Prostate gland (tissue), 2 donors: Measurements from ENCODE around the gene UTP11. TPM values are rescaled to one million over a fixed set of nuclear protein-coding genes. Genes with fewer than 3 reads are reported as not detected.

Experiments used
- DNase-seq: peaks from one replicate; pipeline ENCODE4 v3.0.0-alpha.2; 2019; ENCODE audit warnings: low spot score
- H3K27ac ChIP-seq, 2 donors: fragments of 200-600 bp; sonication (generic); 2 replicates each; pipeline ENCODE4 v1.5.1; 2017 to 2019
- H3K27me3 ChIP-seq: fragments of 200-600 bp; sonication (generic); replicated peaks from 2 replicates; pipeline ENCODE4 v1.5.1; 2019; ENCODE audit not compliant: insufficient read depth
- H3K36me3 ChIP-seq, 2 donors: fragments of 200-600 bp; sonication (generic); 1 replicate in 1 of 2; 2 replicates in 1 of 2; pipeline versions ENCODE4 v1.5.1 to v1.8.1; 2017 to 2019
- H3K4me1 ChIP-seq: fragments of 200-600 bp; sonication (generic); replicated peaks from 2 replicates; pipeline ENCODE4 v1.5.1; 2019
- H3K4me3 ChIP-seq, 2 donors: fragments of 200-600 bp; sonication (generic); 2 replicates each; pipeline ENCODE4 v1.5.1; 2017 to 2019
- H3K9me3 ChIP-seq: fragments of 200-600 bp; sonication (generic); 2 replicates; pipeline ENCODE4 v1.5.1; 2017
- CTCF ChIP-seq, 4 experiments: fragments of 200-600 bp in 2 of 4; fragments of 450-650 bp in 2 of 4; sonication (generic) in 2 of 4; IDR thresholded peaks; 1 replicate in 3 of 4; 2 replicates in 1 of 4; pipeline ENCODE4 v1.5.1; 2016 to 2019; ENCODE audit warnings: antibody characterized with exemption in 4 of 4, mild to moderate bottlenecking in 2 of 4, moderate library complexity in 2 of 4
- POLR2A ChIP-seq: fragments of 450-650 bp; IDR thresholded peaks from one replicate; pipeline ENCODE4 v1.6.1; 2016; ENCODE audit warnings: antibody characterized with exemption, mild to moderate bottlenecking
- POLR2AphosphoS5 ChIP-seq: sonication (generic); formaldehyde crosslinking; IDR thresholded peaks from one replicate; pipeline ENCODE4 v1.6.1; 2017; ENCODE audit warnings: antibody characterized with exemption
- WGBS: methylation state at CpG from one replicate; pipeline ENCODE4 v1.1.5; 2018; 5-methylcytosine and 5-hydroxymethylcytosine counted together
- intact Hi-C: fragments of 100-400 bp; cut with DNase I; formaldehyde crosslinking; loops from one replicate; pipeline ENCODE4 v1.14.2; 2022
- total RNA-seq, 2 donors: library from RNA; depleted of rRNA; stranded (reverse); fragments of >200 nt; gene quantifications; one replicate each; pipeline ENCODE4 v1.1.0, GENCODE V29; 2016

Gene UTP11
- total RNA-seq, 2 donors from 2014 or later, result 26.9 to 36.5 TPM

GRCh38 chr1:38051079-38051543 lies 38.6 kb downstream of the UTP11 start:
- TF ChIP-seq POLR2A (no peak), POLR2AphosphoS5 (no peak), CTCF (IDR thresholded peaks at IDR 0.05) (no peak)
- no peak overlapping the region for H3K4me3 ChIP-seq
- no peak overlapping the region for H3K27ac ChIP-seq
- H3K4me1 ChIP-seq, result no peaks in the 10 kb centered on the region
- H3K36me3 ChIP-seq, result no peaks in the 10 kb centered on the region
- DNase-seq, result no peak
- peaks cover 7% of the 10 kb centered on the region for H3K27me3 ChIP-seq
- no peaks in the 10 kb centered on the region for H3K9me3 ChIP-seq
- intact Hi-C loops, result no loop called here
- WGBS, result 78% methylated on average over 9 of the region's 9 CpGs

GRCh38 chr1:38052750-38053415 lies 40.3 kb downstream of the UTP11 start:
- Histone ChIP-seq H3K4me3 (no peak overlapping the region), H3K4me1 (no peaks in the 10 kb centered on the region), H3K9me3 (no peaks in the 10 kb centered on the region), H3K27ac (no peak overlapping the region), H3K36me3 (no peaks in the 10 kb centered on the region), H3K27me3 (peaks cover 7% of the 10 kb centered on the region)
- intact Hi-C loops, result no loop called here
- DNase-seq, result no peak
- WGBS, result 66% methylated on average over 3 of the region's 3 CpGs
- TF ChIP-seq CTCF (IDR thresholded peaks at IDR 0.05) (no peak), POLR2AphosphoS5 (no peak), POLR2A (no peak)

GRCh38 chr1:38053416-38054091 lies 41.0 kb downstream of the UTP11 start:
- no peak for DNase-seq
- peaks cover 7% of the 10 kb centered on the region for H3K27me3 ChIP-seq

GRCh38 chr1:38055398-38055797 lies 42.9 kb downstream of the UTP11 start:
- TF ChIP-seq POLR2A (no peak), CTCF (IDR thresholded peaks at IDR 0.05) (no peak), POLR2AphosphoS5 (no peak)
- no peak for DNase-seq
- H3K27me3 ChIP-seq, result peaks cover 3% of the 10 kb centered on the region
- intact Hi-C loops, result no loop called here
- H3K27ac ChIP-seq, result no peak overlapping the region
- 92% methylated on average over 3 of the region's 3 CpGs for WGBS
- no peaks in the 10 kb centered on the region for H3K9me3 ChIP-seq
- no peaks in the 10 kb centered on the region for H3K4me1 ChIP-seq
- no peak overlapping the region for H3K4me3 ChIP-seq
- H3K36me3 ChIP-seq, result no peaks in the 10 kb centered on the region

More at GRCh38 chr1:38053416-38054091, 41.0 kb downstream of the UTP11 start:
- Histone ChIP-seq H3K27ac (no peak overlapping the region), H3K36me3 (no peaks in the 10 kb centered on the region), H3K9me3 (no peaks in the 10 kb centered on the region), H3K4me1 (no peaks in the 10 kb centered on the region), H3K4me3 (no peak overlapping the region)
- 81% methylated on average over 7 of the region's 7 CpGs for WGBS
- TF ChIP-seq POLR2A, result no peak
- no peak for TF ChIP-seq CTCF (IDR thresholded peaks at IDR 0.05)
- TF ChIP-seq POLR2AphosphoS5, result no peak
- intact Hi-C loops, result no loop called here

- H3K27me3 ChIP-seq, result peaks cover 2% of the 10 kb centered on the region
- no peaks in the 10 kb centered on the region for H3K36me3 ChIP-seq
- DNase-seq, result no peak
- intact Hi-C loops, result no loop called here
- no peak overlapping the region for H3K4me3 ChIP-seq
- H3K9me3 ChIP-seq, result no peaks in the 10 kb centered on the region
- H3K4me1 ChIP-seq, result no peaks in the 10 kb centered on the region
- H3K27ac ChIP-seq, result no peak overlapping the region
- WGBS, result 87% methylated on average over 4 of the region's 4 CpGs
- no peak for TF ChIP-seq CTCF (IDR thresholded peaks at IDR 0.05)
- TF ChIP-seq POLR2A, result no peak
- no peak for TF ChIP-seq POLR2AphosphoS5
These were observed 43.4 kb downstream of the UTP11 start for GRCh38 chr1:38055965-38056364.
